Transverse colon (tissue), 3 donors: ENCODE data around the gene JOSD1.

Experiments used
- EP300 ChIP-seq: sonication (generic); formaldehyde crosslinking; IDR thresholded peaks from one replicate; pipeline ENCODE4 v1.6.1; 2017; ENCODE audit warnings: antibody characterized with exemption, low read depth
- TF ChIP-seq, protein P1 (sequence below), 5 experiments: fragments of 200-600 bp in 3 of 5; fragments of 450-650 bp in 2 of 5; sonication (generic) in 3 of 5; IDR thresholded peaks; 1 replicate in 2 of 5; 2 replicates in 3 of 5; pipeline ENCODE4 v1.5.1; 2016 to 2017; ENCODE audit warnings: antibody characterized with exemption in 5 of 5, inconsistent platforms in 3 of 5, mild to moderate bottlenecking in 2 of 5, moderate library complexity in 1 of 5

DNA sequence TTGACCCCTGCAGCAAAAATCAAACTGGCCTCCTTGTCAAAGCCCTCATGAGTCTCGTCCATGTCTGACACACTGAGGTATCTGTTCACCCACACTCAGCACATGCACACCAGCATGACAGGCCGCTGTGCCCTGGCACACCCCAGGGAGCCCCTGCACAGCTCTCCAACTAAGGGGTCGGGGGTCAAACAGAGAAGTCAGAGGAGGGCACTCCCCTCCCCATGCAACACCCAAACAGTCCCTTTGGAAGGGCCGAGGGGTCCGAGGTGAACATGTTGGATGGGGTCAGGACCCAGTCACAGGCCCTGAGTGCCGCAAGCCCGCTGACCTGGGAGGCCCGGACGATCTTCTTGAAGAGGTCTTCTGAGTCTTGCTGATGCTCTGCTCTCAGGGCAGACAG, 40.4 kb upstream of the JOSD1 start:
- TF ChIP-seq, protein P1, sequence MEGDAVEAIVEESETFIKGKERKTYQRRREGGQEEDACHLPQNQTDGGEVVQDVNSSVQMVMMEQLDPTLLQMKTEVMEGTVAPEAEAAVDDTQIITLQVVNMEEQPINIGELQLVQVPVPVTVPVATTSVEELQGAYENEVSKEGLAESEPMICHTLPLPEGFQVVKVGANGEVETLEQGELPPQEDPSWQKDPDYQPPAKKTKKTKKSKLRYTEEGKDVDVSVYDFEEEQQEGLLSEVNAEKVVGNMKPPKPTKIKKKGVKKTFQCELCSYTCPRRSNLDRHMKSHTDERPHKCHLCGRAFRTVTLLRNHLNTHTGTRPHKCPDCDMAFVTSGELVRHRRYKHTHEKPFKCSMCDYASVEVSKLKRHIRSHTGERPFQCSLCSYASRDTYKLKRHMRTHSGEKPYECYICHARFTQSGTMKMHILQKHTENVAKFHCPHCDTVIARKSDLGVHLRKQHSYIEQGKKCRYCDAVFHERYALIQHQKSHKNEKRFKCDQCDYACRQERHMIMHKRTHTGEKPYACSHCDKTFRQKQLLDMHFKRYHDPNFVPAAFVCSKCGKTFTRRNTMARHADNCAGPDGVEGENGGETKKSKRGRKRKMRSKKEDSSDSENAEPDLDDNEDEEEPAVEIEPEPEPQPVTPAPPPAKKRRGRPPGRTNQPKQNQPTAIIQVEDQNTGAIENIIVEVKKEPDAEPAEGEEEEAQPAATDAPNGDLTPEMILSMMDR (IDR thresholded peaks at IDR 0.05) = no peak
- TF ChIP-seq EP300 = no peak
